GF-D8 (cell line): Measurements from ENCODE around the gene CUEDC1.

ENCODE experiments used
- DNase-seq: peaks from one replicate; lab custom pipeline; 2025; lab: John Stamatoyannopoulos, UW

Gene CUEDC1

GRCh38 chr17:57894848-57895247 lies 60.4 kb downstream of the CUEDC1 start:
- DNase-seq = no peak

GRCh38 chr17:57892820-57893595 lies 62.2 kb downstream of the CUEDC1 start:
- DNase-seq = peak; percentile 98

- peak; percentile 55 for DNase-seq
Measured at GRCh38 chr17:57892146-57892819, 62.9 kb downstream of the CUEDC1 start.

GRCh38 chr17:57890857-57891232 lies 64.4 kb downstream of the CUEDC1 start:
- no peak for DNase-seq

GRCh38 chr17:57889892-57890856 lies 65.0 kb downstream of the CUEDC1 start:
- peak; percentile 33 for DNase-seq

GRCh38 chr17:57889252-57889651 lies 66.0 kb downstream of the CUEDC1 start:
- DNase-seq = no peak

- DNase-seq = no peak
Measured at GRCh38 chr17:57888311-57889216, 66.6 kb downstream of the CUEDC1 start.

- no peak for DNase-seq
Measured at GRCh38 chr17:57887161-57887560, 68.1 kb downstream of the CUEDC1 start.

- no peak for DNase-seq
Measured at GRCh38 chr17:57886020-57886419, 69.2 kb downstream of the CUEDC1 start.

- DNase-seq = no peak
Measured at GRCh38 chr17:57885148-57885915, 69.9 kb downstream of the CUEDC1 start.

GRCh38 chr17:57881783-57882351 lies 73.3 kb downstream of the CUEDC1 start:
- no peak for DNase-seq

GRCh38 chr17:57881143-57881542 lies 74.1 kb downstream of the CUEDC1 start:
- DNase-seq = no peak

- DNase-seq = no peak
Measured at GRCh38 chr17:57880086-57880456, 75.1 kb downstream of the CUEDC1 start.

- DNase-seq = no peak
Measured at GRCh38 chr17:57879437-57880085, 75.7 kb downstream of the CUEDC1 start.

- DNase-seq = no peak
Measured at GRCh38 chr17:57877803-57878377, 77.3 kb downstream of the CUEDC1 start.

GRCh38 chr17:57876866-57877237 lies 78.4 kb downstream of the CUEDC1 start:
- no peak for DNase-seq

GRCh38 chr17:57876023-57876865 lies 79.0 kb downstream of the CUEDC1 start:
- no peak for DNase-seq

GRCh38 chr17:57875290-57876022 lies 79.8 kb downstream of the CUEDC1 start:
- peak; percentile 88 for DNase-seq
